Measurements from ENCODE around the gene ADGRD2. TPM values are rescaled to one million over a fixed set of nuclear protein-coding genes. Genes with fewer than 3 reads are reported as not detected.

ADGRD2 gene
- total RNA-seq, 2 donors from 2014 or later = not detected

GRCh38 chr9:124438091-124438490 is 12.2 kb upstream of the ADGRD2 start:
- ATAC-seq (ENCODE audit: insufficient number of reproducible peaks, low FRiP score, low read depth) (no peak), DNase-seq (ENCODE audit: low spot score) (no peak)
- Histone ChIP-seq H3K27ac (no peak overlapping the region), H3K36me3 (no peaks in the 10 kb centered on the region), H3K9me3 (no peaks in the 10 kb centered on the region), H3K4me1 (ENCODE audit: control insufficient read depth in 1 of 2, low read depth in 2 of 2) (no peaks in the 10 kb centered on the region), H3K4me3 (no peak overlapping the region), H3K27me3 (replicated peaks; ENCODE audit: insufficient read depth) (no peaks in the 10 kb centered on the region)
- TF ChIP-seq, protein P1, sequence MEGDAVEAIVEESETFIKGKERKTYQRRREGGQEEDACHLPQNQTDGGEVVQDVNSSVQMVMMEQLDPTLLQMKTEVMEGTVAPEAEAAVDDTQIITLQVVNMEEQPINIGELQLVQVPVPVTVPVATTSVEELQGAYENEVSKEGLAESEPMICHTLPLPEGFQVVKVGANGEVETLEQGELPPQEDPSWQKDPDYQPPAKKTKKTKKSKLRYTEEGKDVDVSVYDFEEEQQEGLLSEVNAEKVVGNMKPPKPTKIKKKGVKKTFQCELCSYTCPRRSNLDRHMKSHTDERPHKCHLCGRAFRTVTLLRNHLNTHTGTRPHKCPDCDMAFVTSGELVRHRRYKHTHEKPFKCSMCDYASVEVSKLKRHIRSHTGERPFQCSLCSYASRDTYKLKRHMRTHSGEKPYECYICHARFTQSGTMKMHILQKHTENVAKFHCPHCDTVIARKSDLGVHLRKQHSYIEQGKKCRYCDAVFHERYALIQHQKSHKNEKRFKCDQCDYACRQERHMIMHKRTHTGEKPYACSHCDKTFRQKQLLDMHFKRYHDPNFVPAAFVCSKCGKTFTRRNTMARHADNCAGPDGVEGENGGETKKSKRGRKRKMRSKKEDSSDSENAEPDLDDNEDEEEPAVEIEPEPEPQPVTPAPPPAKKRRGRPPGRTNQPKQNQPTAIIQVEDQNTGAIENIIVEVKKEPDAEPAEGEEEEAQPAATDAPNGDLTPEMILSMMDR (IDR thresholded peaks at IDR 0.05) = no peak

DNA sequence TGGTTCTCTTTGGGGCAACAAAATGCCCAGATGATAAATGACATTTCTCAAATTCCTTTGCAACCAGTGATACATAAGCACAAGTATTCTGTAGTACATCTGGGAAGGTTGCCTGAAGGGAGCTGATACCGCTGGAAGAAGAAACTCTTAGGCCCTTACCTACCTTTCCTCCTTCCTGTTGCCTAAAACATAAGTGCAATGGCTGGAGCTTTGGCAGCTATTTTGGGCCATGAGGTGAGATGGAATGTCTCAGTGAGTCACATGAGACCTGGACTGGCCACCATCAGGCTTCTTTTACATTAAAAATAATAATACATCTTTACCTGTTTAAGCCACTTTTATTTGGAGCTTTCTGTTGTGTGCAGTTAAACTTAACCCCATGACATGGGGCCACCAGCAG is 11.2 kb upstream of the ADGRD2 start:
- H3K27ac ChIP-seq = no peak overlapping the region
- H3K4me1 ChIP-seq (ENCODE audit: control insufficient read depth in 1 of 2, low read depth in 2 of 2) = no peaks in the 10 kb centered on the region
- H3K4me3 ChIP-seq = no peak overlapping the region
- DNase-seq (ENCODE audit: low spot score) (no peak), ATAC-seq (ENCODE audit: insufficient number of reproducible peaks, low FRiP score, low read depth) (no peak)
- no peaks in the 10 kb centered on the region for H3K9me3 ChIP-seq
- TF ChIP-seq, protein P1 (IDR thresholded peaks at IDR 0.05) = no peak
- H3K36me3 ChIP-seq = no peaks in the 10 kb centered on the region
- no peaks in the 10 kb centered on the region for H3K27me3 ChIP-seq (replicated peaks; ENCODE audit: insufficient read depth)

GRCh38 chr9:124439686-124440243 is 10.5 kb upstream of the ADGRD2 start:
- H3K27me3 ChIP-seq (replicated peaks; ENCODE audit: insufficient read depth) = no peaks in the 10 kb centered on the region
- TF ChIP-seq, protein P1 (IDR thresholded peaks at IDR 0.05) = no peak
- no peaks in the 10 kb centered on the region for H3K9me3 ChIP-seq
- no peak overlapping the region for H3K4me3 ChIP-seq
- H3K4me1 ChIP-seq (ENCODE audit: control insufficient read depth in 1 of 2, low read depth in 2 of 2) = no peaks in the 10 kb centered on the region
- no peaks in the 10 kb centered on the region for H3K36me3 ChIP-seq
- DNase-seq (ENCODE audit: low spot score) = no peak
- no peak for ATAC-seq (ENCODE audit: insufficient number of reproducible peaks, low FRiP score, low read depth)
- H3K27ac ChIP-seq = no peak overlapping the region

- Histone ChIP-seq H3K27ac (no peak overlapping the region), H3K4me1 (ENCODE audit: control insufficient read depth in 1 of 2, low read depth in 2 of 2) (no peaks in the 10 kb centered on the region), H3K36me3 (no peaks in the 10 kb centered on the region), H3K4me3 (no peak overlapping the region), H3K9me3 (no peaks in the 10 kb centered on the region), H3K27me3 (replicated peaks; ENCODE audit: insufficient read depth) (no peaks in the 10 kb centered on the region)
- TF ChIP-seq, protein P1 (IDR thresholded peaks at IDR 0.05) = no peak
- DNase-seq (ENCODE audit: low spot score) (no peak), ATAC-seq (ENCODE audit: insufficient number of reproducible peaks, low FRiP score, low read depth) (no peak)
These were observed 9.5 kb upstream of the ADGRD2 start for GRCh38 chr9:124440786-124441185.

DNA sequence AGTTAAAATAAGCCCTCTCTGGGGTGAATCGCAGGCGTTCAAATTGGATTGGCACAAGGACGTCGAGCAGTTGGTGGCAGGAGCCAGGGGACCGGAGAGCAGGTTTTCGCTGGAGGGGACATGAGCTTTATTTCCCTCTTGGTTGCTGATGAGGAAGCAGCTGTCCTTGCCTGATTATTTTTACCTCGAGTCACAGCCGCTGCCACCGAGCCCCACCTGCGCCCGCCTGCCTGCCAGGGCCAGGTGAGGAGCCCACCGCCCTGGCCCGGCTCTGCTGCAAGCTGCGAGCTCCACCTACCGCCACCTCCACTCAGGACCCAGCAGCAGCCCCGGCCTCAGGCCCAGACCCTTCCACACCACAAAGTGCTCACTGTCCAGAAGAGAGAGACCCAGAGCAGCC is 9.0 kb upstream of the ADGRD2 start:
- no peaks in the 10 kb centered on the region for H3K4me1 ChIP-seq (ENCODE audit: control insufficient read depth in 1 of 2, low read depth in 2 of 2)
- ATAC-seq (ENCODE audit: insufficient number of reproducible peaks, low FRiP score, low read depth) = no peak
- TF ChIP-seq, protein P1 (IDR thresholded peaks at IDR 0.05) = no peak
- H3K27me3 ChIP-seq (replicated peaks; ENCODE audit: insufficient read depth) = no peaks in the 10 kb centered on the region
- H3K36me3 ChIP-seq = no peaks in the 10 kb centered on the region
- DNase-seq (ENCODE audit: low spot score) = no peak
- H3K9me3 ChIP-seq = no peaks in the 10 kb centered on the region
- H3K4me3 ChIP-seq = no peak overlapping the region
- no peak overlapping the region for H3K27ac ChIP-seq

Measured in thoracic aorta (tissue), 2 donors.